CD4-positive, alpha-beta T cell (primary cell): ENCODE data around the gene PLSCR1. TPM values are rescaled to one million over a fixed set of nuclear protein-coding genes. Genes with fewer than 3 reads are reported as not detected.

Experiments used
- ATAC-seq: fragments of 200-7000 bp; cut with Tn5 transposase; one replicate; pipeline ENCODE4 v1.10.0; 2022; ENCODE audit warnings: mild to moderate bottlenecking; ENCODE audit not compliant: poor library complexity
- CTCF ChIA-PET: fragments of 350-600 bp; sonication (Branson Sonifier 250); formaldehyde crosslinking; loops from one replicate; lab custom pipeline; 2021; ENCODE audit warnings: antibody characterized with exemption, inconsistent platforms; lab: Charles Lee
- POLR2A ChIA-PET: fragments of 350-600 bp; sonication (Branson Sonifier 250); formaldehyde crosslinking; loops from one replicate; lab custom pipeline; 2021; ENCODE audit warnings: antibody characterized with exemption, inconsistent platforms; lab: Charles Lee
- DNase-seq, 14 experiments: peaks; one replicate each; pipeline ENCODE4 v3.0.0-alpha.2; 2013 to 2020; ENCODE audit warnings: mixed read lengths in 2 of 14
- H3K27ac ChIP-seq, 2 donors: one replicate each; pipeline versions ENCODE4 v1.5.1 to v1.7.0; 2013; ENCODE audit warnings: low read length in 2 of 2, low read depth in 1 of 2, mild to moderate bottlenecking in 1 of 2
- H3K27me3 ChIP-seq, 2 experiments: 1 replicate in 1 of 2; 2 replicates in 1 of 2; pipeline versions ENCODE4 v1.6.1 to v1.7.0; 2013; ENCODE audit warnings: low read length in 2 of 2, control low read depth in 1 of 2, mild to moderate bottlenecking in 1 of 2, moderate library complexity in 1 of 2; ENCODE audit not compliant: insufficient read depth in 2 of 2, control insufficient read depth in 1 of 2
- H3K36me3 ChIP-seq: one replicate; pipeline ENCODE4 v1.6.1; 2013; ENCODE audit warnings: low read length, control low read depth; ENCODE audit not compliant: insufficient read depth
- H3K4me1 ChIP-seq: one replicate; pipeline ENCODE4 v1.6.1; 2013; ENCODE audit warnings: low read length, control low read depth; ENCODE audit not compliant: insufficient read depth
- H3K4me3 ChIP-seq: one replicate; pipeline ENCODE4 v1.5.1; 2013; ENCODE audit warnings: mild to moderate bottlenecking, low read length, moderate library complexity
- H3K9me3 ChIP-seq, 2 experiments: 1 replicate in 1 of 2; 2 replicates in 1 of 2; pipeline versions ENCODE4 v1.6.1 to v1.7.0; 2013; ENCODE audit warnings: low read length in 2 of 2, mild to moderate bottlenecking in 2 of 2, control low read depth in 1 of 2, moderate library complexity in 1 of 2; ENCODE audit not compliant: control insufficient read depth in 1 of 2, insufficient read depth in 1 of 2
- H3K27ac Mint-ChIP-seq: one replicate; pipeline ENCODE4 v1.8.0; 2020; ENCODE audit warnings: mixed read lengths
- H3K27me3 Mint-ChIP-seq: one replicate; pipeline ENCODE4 v1.8.0; 2021; ENCODE audit warnings: mixed read lengths
- H3K36me3 Mint-ChIP-seq: one replicate; pipeline ENCODE4 v1.8.0; 2021; ENCODE audit warnings: low read depth, mixed read lengths
- H3K4me1 Mint-ChIP-seq: one replicate; pipeline ENCODE4 v1.8.0; 2021; ENCODE audit warnings: low read depth, mixed read lengths
- H3K4me3 Mint-ChIP-seq: one replicate; pipeline ENCODE4 v1.8.0; 2020; ENCODE audit warnings: mild to moderate bottlenecking, mixed read lengths
- H3K9me3 Mint-ChIP-seq: one replicate; pipeline ENCODE4 v1.8.0; 2020; ENCODE audit warnings: mixed read lengths
- intact Hi-C, 2 experiments: fragments of 100-400 bp; cut with DNase I in 1 of 2; cut with micrococcal nuclease in 1 of 2; formaldehyde crosslinking; loops; one replicate each; pipeline versions ENCODE4 v1.15.1 to v1.9.0; 2023 to 2025; cut with DNase I, micrococcal nuclease
- total RNA-seq, 174 experiments: library from RNA in 2 of 174; stranded (reverse) in 2 of 174; gene quantifications; one replicate each; pipeline ENCODE4 v1.2.3 and lab custom pipeline; 2021 to 2026
- TF ChIP-seq, protein P1 (sequence below): fragments of 200-600 bp; IDR thresholded peaks from one replicate; pipeline ENCODE4 v1.8.0; 2022; ENCODE audit warnings: antibody characterized with exemption, mild to moderate bottlenecking

PLSCR1 gene
- total RNA-seq, 2 experiments from 2014 or later = 8.2 to 8.3 TPM

DNA sequence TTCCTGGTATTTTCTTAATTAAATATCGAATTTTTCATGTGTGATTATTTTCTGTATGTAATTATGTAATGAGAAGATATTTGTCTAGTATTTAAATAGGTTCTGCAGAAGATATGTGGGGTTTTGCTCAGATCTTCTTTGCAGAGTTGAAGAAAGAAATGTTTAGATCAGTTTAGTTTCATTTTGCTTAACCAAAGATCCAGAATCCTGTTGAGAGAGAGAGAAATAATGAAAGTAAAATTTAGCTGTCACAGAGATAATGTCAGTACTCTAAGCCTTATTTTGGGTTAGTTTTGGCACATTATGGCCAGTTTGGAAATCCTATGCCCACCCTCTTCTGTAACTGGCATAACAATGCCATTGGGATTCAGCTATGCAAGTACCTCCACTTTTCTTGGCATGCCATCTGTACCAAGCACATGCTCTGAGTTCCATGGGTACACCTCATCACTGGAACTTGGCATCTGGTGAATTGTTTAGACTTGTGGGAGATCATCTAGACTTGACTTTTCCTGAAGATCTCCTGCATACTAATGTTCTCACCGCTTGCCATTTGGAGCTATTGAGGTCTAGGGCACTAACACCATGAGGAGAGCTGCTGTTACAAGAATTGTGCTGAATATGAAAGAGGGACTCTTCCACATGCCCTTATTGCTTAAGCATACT lies 30.9 kb downstream of the PLSCR1 start:
- no peaks in the 10 kb centered on the region for H3K36me3 ChIP-seq
- H3K27me3 ChIP-seq = no peaks in the 10 kb centered on the region
- H3K4me1 ChIP-seq = no peaks in the 10 kb centered on the region
- no peaks in the 10 kb centered on the region for H3K9me3 ChIP-seq
- DNase-seq = no peak
- H3K4me3 ChIP-seq = no peak overlapping the region
- no peak for ATAC-seq
- peak overlapping the region; percentile 60 for H3K27ac Mint-ChIP-seq
- ChIA-PET POLR2A (no interaction called here), CTCF (no interaction called here)
- no peak overlapping the region for H3K4me3 Mint-ChIP-seq
- TF ChIP-seq, protein P1, sequence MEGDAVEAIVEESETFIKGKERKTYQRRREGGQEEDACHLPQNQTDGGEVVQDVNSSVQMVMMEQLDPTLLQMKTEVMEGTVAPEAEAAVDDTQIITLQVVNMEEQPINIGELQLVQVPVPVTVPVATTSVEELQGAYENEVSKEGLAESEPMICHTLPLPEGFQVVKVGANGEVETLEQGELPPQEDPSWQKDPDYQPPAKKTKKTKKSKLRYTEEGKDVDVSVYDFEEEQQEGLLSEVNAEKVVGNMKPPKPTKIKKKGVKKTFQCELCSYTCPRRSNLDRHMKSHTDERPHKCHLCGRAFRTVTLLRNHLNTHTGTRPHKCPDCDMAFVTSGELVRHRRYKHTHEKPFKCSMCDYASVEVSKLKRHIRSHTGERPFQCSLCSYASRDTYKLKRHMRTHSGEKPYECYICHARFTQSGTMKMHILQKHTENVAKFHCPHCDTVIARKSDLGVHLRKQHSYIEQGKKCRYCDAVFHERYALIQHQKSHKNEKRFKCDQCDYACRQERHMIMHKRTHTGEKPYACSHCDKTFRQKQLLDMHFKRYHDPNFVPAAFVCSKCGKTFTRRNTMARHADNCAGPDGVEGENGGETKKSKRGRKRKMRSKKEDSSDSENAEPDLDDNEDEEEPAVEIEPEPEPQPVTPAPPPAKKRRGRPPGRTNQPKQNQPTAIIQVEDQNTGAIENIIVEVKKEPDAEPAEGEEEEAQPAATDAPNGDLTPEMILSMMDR = no peak
- no peaks in the 10 kb centered on the region for H3K9me3 Mint-ChIP-seq
- intact Hi-C loops = no loop called here
- H3K36me3 Mint-ChIP-seq = peaks cover 15% of the 10 kb centered on the region
- no peaks in the 10 kb centered on the region for H3K27me3 Mint-ChIP-seq
- peaks cover 22% of the 10 kb centered on the region for H3K4me1 Mint-ChIP-seq
- peak overlapping the region in 1 of 2 donors; percentile 31 for H3K27ac ChIP-seq

DNA sequence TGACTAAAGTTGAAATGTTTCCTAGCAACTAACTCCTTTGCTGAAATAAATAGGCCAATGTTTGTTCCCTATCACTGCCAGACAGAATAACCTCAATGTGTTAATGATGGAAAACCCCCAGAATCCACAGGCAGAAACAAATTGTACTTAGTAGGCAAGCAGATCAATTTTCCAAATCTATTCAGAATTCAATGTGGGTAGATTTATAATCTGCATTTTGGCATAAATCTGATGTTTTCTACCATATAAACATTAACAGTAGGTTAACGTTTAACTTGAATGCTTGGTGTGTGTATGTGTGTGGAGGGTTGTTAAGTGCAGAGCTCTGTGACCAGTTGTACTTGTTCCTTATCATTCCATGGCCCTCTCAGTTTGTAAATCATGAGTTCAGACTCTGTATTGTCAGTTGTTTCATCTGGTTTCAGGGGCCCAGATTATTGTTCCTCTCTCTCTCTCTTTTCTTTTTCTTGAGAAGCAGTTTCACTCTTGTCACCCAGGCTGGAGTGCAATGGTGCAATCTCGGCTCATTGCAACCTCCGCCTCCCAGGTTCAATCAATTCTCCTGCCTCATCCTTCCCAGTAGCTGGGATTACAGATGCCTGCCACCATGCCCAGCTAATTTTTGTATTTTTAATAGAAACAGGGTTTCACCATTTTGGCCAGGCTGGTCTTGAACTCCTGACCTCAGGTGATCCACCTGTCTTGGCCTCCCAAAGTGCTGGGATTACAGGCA lies 32.8 kb downstream of the PLSCR1 start:
- ChIA-PET CTCF (no interaction called here), POLR2A (no interaction called here)
- Mint-ChIP-seq H3K27ac (peak overlapping the region; percentile 60), H3K36me3 (peaks cover 13% of the 10 kb centered on the region), H3K9me3 (no peaks in the 10 kb centered on the region), H3K4me1 (peaks cover 22% of the 10 kb centered on the region), H3K4me3 (no peak overlapping the region), H3K27me3 (no peaks in the 10 kb centered on the region)
- intact Hi-C loops = no loop called here
- DNase-seq = no peak
- TF ChIP-seq, protein P1 = no peak
- no peak overlapping the region for H3K4me3 ChIP-seq
- no peak for ATAC-seq
- no peaks in the 10 kb centered on the region for H3K36me3 ChIP-seq
- H3K27me3 ChIP-seq = no peaks in the 10 kb centered on the region
- H3K27ac ChIP-seq = no peak overlapping the region
- no peaks in the 10 kb centered on the region for H3K4me1 ChIP-seq
- no peaks in the 10 kb centered on the region for H3K9me3 ChIP-seq

DNA sequence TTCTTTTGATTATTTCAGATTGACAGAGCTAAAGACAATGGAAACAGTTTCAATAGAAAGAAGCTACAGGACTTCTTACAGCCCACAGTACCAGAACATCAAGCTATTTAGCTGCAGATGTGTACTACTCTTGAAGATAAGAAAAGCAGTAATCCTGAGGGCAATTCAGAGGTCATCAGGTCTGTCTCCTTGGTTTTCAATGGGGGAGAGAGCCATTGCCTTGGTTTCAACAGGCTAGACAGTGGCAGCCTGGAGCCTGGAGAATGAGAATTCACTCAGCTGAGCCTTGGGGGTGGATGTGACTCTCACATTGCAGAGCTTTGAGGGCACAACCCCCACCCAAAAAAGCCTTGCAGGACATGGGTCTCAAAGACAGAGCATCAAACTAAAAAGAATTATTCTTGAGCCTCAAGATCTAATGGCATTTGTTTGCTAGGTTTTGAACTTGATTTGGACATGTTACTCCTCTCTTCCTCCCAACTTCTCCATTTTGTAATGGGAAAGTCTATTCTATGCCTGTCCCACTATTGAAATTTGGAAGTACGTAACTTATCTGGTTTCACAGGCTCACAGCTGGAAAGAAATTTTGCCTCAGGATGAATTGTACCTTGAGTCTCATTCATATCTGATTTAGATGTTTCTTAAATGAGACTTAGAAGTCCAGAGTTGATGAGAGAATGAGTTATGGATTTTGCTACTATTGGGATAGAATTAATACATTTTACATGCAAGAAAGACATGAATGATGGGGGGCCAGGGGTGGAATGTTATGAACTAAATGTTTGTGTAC lies 36.9 kb downstream of the PLSCR1 start:
- no peaks in the 10 kb centered on the region for H3K9me3 Mint-ChIP-seq
- DNase-seq (no peak), ATAC-seq (no peak)
- TF ChIP-seq, protein P1 = no peak
- ChIA-PET POLR2A (interaction anchor here (0.7 kb wide), 1 partner anchor 44 kb away, joined by 3 read pairs; no protein-coding TSS in a partner anchor), CTCF (no interaction called here)
- H3K27me3 Mint-ChIP-seq = no peaks in the 10 kb centered on the region
- H3K4me3 ChIP-seq = no peak overlapping the region
- H3K9me3 ChIP-seq = peaks cover 0 to 4% of the 10 kb centered on the region in 2 experiments
- H3K36me3 Mint-ChIP-seq = no peaks in the 10 kb centered on the region
- no peak overlapping the region for H3K4me3 Mint-ChIP-seq
- no peak overlapping the region for H3K27ac ChIP-seq
- H3K27ac Mint-ChIP-seq = no peak overlapping the region
- H3K4me1 ChIP-seq = no peaks in the 10 kb centered on the region
- H3K4me1 Mint-ChIP-seq = peaks cover 4% of the 10 kb centered on the region
- H3K27me3 ChIP-seq = no peaks in the 10 kb centered on the region
- no peaks in the 10 kb centered on the region for H3K36me3 ChIP-seq
- intact Hi-C loops = no loop called here
